ENCODE measurements around the gene ZMAT5. TPM values are rescaled to one million over a fixed set of nuclear protein-coding genes. Genes with fewer than 3 reads are reported as not detected.

Gene ZMAT5
- total and polyA plus RNA-seq, 7 donors, result 13.2 to 33.7 (median 24.6) TPM

DNA sequence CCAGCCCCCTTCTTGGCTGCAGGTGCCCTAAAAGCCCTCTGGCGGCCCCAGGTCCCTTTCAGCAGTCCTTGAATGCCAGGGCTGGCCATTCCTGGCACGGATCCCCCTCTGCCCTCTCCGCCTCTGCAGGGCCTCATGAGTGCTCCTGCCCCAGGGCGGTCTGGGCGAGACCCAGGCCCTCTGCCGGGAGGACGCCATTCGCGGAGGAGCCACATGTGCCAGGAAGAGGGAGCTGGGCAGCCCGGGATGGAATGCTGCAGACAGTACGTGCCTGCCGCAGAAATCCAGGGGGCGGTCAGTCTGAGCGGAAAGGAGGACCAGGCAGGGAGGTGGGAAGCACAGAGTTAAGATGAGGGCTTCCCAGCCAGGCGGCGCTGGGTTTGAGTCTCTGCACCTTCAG lies 44.2 kb downstream of the ZMAT5 start:
- H3K27me3 ChIP-seq, result peaks cover 23 to 50% (median 42%) of the 10 kb centered on the region in 3 donors
- no peaks in the 10 kb centered on the region for H3K36me3 ChIP-seq
- no peak overlapping the region for H3K4me3 ChIP-seq
- intact Hi-C loops (cut with DNase I), result no loop called here
- 84 to 85% methylated on average over 16 of the region's 16 CpGs for WGBS, 2 donors
- no peak overlapping the region for H3K27ac ChIP-seq
- H3K9me3 ChIP-seq, result no peaks in the 10 kb centered on the region
- no peak for DNase-seq
- peaks cover 0 to 16% (median 11%) of the 10 kb centered on the region in 4 donors for H3K4me1 ChIP-seq
- TF ChIP-seq, protein P1, sequence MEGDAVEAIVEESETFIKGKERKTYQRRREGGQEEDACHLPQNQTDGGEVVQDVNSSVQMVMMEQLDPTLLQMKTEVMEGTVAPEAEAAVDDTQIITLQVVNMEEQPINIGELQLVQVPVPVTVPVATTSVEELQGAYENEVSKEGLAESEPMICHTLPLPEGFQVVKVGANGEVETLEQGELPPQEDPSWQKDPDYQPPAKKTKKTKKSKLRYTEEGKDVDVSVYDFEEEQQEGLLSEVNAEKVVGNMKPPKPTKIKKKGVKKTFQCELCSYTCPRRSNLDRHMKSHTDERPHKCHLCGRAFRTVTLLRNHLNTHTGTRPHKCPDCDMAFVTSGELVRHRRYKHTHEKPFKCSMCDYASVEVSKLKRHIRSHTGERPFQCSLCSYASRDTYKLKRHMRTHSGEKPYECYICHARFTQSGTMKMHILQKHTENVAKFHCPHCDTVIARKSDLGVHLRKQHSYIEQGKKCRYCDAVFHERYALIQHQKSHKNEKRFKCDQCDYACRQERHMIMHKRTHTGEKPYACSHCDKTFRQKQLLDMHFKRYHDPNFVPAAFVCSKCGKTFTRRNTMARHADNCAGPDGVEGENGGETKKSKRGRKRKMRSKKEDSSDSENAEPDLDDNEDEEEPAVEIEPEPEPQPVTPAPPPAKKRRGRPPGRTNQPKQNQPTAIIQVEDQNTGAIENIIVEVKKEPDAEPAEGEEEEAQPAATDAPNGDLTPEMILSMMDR (IDR thresholded peaks at IDR 0.05), result no peak
- TF ChIP-seq POLR2A (IDR thresholded peaks at IDR 0.05), result no peak
- no peak for TF ChIP-seq EP300 (IDR thresholded peaks at IDR 0.05)

DNA sequence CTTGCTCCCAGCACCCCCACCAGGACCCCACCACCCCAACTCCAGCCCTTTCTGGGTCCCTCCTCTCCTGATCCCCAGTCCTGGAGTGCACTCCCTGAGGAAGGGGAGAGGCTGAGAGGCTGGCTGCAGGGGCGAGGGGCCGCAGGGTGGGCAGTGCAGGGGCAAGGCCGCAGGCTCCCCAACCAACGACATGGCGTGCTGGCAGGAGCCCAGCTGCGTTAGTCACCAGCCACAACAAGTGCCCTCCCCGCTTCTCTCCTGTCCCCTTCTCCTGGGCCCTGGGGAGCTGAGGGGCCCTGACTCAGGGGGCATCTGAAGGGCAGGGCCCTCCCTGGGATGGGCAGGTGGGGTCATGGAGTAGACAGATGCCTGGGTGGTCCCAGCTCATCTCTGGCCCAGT lies 44.7 kb downstream of the ZMAT5 start:
- no peak for DNase-seq
- peaks cover 0 to 16% (median 11%) of the 10 kb centered on the region in 4 donors for H3K4me1 ChIP-seq
- no peaks in the 10 kb centered on the region for H3K36me3 ChIP-seq
- no peak overlapping the region for H3K27ac ChIP-seq
- WGBS, 2 donors, result 70 to 78% methylated on average over 7 of the region's 7 CpGs
- TF ChIP-seq POLR2A (IDR thresholded peaks at IDR 0.05) (no peak), POLR2AphosphoS5 (IDR thresholded peaks at IDR 0.05) (no peak), EP300 (IDR thresholded peaks at IDR 0.05) (no peak)
- TF ChIP-seq, protein P1 (IDR thresholded peaks at IDR 0.05), result no peak
- intact Hi-C loops (cut with DNase I), result no loop called here
- no peak overlapping the region for H3K4me3 ChIP-seq
- H3K9me3 ChIP-seq, result no peaks in the 10 kb centered on the region
- peaks cover 23 to 54% (median 46%) of the 10 kb centered on the region in 3 donors for H3K27me3 ChIP-seq

DNA sequence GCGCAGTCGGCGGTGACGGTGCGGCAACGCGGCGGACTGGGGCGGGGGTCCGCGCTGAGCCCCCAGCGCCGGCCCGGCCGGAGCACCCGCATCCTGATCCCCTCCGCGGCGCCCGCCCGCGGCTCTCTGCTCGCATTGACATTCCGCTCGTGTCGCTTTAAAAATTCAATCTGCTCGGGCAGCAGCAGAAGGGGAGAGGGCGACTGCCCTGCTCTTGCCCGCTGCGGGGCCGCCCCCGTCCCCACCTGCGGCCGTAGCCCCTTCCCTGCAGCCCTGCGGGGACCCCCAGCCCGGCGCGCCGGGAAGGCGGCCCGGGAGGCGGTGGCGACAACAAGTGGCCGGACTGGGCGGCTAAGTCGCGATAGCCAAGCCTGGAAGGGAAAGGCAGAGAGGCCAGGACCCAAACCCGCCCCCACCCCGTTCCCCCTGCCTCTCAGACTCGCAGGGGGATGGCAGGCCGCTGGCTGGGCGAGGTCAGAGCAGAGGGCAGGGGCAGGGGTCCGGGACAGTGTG lies 45.9 kb downstream of the ZMAT5 start:
- WGBS, 2 donors, result 7 to 8% methylated on average over 53 of the region's 53 CpGs
- H3K36me3 ChIP-seq, result no peaks in the 10 kb centered on the region
- H3K27ac ChIP-seq, result no peak overlapping the region
- intact Hi-C loops (cut with DNase I), result no loop called here
- no peaks in the 10 kb centered on the region for H3K9me3 ChIP-seq
- no peak for DNase-seq
- H3K4me3 ChIP-seq, result peak overlapping the region in 3 of 4 donors; percentile 3 to 40 (median 20)
- TF ChIP-seq POLR2A (IDR thresholded peaks at IDR 0.05), result no peak
- TF ChIP-seq, protein P1 (IDR thresholded peaks at IDR 0.05), result no peak
- no peak for TF ChIP-seq POLR2AphosphoS5 (IDR thresholded peaks at IDR 0.05)
- no peak for TF ChIP-seq EP300 (IDR thresholded peaks at IDR 0.05)
- H3K27me3 ChIP-seq, result peaks cover 23 to 57% (median 47%) of the 10 kb centered on the region in 3 donors
- peaks cover 0 to 16% (median 11%) of the 10 kb centered on the region in 4 donors for H3K4me1 ChIP-seq

DNA sequence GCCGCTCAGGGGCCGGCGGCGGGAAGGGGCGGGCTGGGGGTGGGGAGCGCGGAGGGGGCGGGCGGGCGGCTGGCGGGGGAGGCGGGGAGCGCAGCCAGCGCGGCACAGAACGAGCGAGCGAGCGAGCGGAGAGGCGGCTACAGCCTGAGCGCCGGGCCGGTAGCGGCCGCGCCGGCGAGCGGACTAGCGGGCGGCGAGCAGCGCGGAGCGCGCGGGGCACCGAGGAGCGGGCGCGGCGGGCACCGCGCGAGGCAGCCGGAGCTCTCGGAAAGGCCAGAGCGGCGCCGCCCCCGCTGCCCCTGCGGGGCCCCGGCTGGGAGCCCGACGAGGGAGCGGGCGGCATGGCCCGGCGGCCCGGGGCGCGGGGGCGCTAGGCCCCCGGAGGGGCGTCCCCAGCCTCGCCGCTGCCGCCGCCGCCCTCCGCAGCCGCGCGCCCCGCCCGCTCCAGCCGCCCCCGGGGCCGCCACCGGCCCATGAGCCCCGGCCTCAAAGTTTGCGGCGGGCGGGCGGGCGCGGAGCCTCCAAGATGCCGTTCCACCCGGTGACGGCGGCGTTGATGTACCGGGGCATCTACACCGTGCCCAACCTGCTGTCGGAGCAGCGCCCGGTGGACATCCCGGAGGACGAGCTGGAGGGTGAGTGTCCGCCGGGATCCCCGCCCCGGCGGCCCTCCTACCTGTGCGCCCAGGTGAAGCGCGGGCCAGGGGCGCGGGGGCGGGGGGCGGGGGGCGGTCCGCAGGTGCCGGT lies 46.7 kb downstream of the ZMAT5 start, which contains the start of gene CABP7:
CABP7 (plus strand) TSS at position 105 of the 747 bp plus-strand sequence; CDS start at position 527, 422 bp downstream.
- intact Hi-C loops (cut with DNase I), result no loop called here
- no peak for DNase-seq
- peaks cover 23 to 63% (median 47%) of the 10 kb centered on the region in 3 donors for H3K27me3 ChIP-seq
- H3K27ac ChIP-seq, result no peak within 1 kb of the TSS
- 1% methylated on average over 115 of the region's 115 CpGs for WGBS, 2 donors
- H3K36me3 ChIP-seq, result no peaks in the 10 kb centered on the region
- TF ChIP-seq POLR2A (IDR thresholded peaks at IDR 0.05) (no peak), POLR2AphosphoS5 (IDR thresholded peaks at IDR 0.05) (no peak), EP300 (IDR thresholded peaks at IDR 0.05) (no peak)
- TF ChIP-seq, protein P1 (IDR thresholded peaks at IDR 0.05), result no peak
- H3K9me3 ChIP-seq, result no peaks in the 10 kb centered on the region
- peak within 1 kb of the TSS in 3 of 4 donors; percentile 11 to 40 (median 20) for H3K4me3 ChIP-seq
- peaks cover 0 to 16% (median 11%) of the 10 kb centered on the region in 4 donors for H3K4me1 ChIP-seq

All from sigmoid colon (tissue), 7 donors.